Fibroblast of lung (primary cell): ENCODE data around the gene TOR2A. TPM values are rescaled to one million over a fixed set of nuclear protein-coding genes. Genes with fewer than 3 reads are reported as not detected.

Source experiments
- DNase-seq, 2 donors: peaks; one replicate each; pipeline versions ENCODE4 v3.0.0 to v3.0.0-alpha.2; 2010; ENCODE audit warnings: low read depth in 2 of 2
- H2AFZ ChIP-seq: 2 replicates; pipeline ENCODE4 v1.5.1; 2012; ENCODE audit warnings: low read length, control low read depth, inconsistent platforms
- H3K27ac ChIP-seq: 2 replicates; pipeline ENCODE4 v1.5.1; 2011; ENCODE audit warnings: low read length, control low read depth; ENCODE audit not compliant: insufficient read depth
- H3K27me3 ChIP-seq: 2 replicates; pipeline ENCODE4 v1.5.1; 2011; ENCODE audit warnings: mild to moderate bottlenecking, low read length; ENCODE audit not compliant: control insufficient read depth, insufficient read depth
- H3K36me3 ChIP-seq: 2 replicates; pipeline ENCODE4 v1.5.1; 2011; ENCODE audit warnings: low read length; ENCODE audit not compliant: control insufficient read depth, insufficient read depth
- H3K4me1 ChIP-seq: 2 replicates; pipeline ENCODE4 v1.5.1; 2011; ENCODE audit warnings: low read length; ENCODE audit not compliant: control insufficient read depth, insufficient read depth; ENCODE audit errors: extremely low read depth
- H3K4me2 ChIP-seq: 2 replicates; pipeline ENCODE4 v1.5.1; 2011; ENCODE audit warnings: low read length, control low read depth; ENCODE audit not compliant: insufficient read depth; ENCODE audit errors: extremely low read depth
- H3K4me3 ChIP-seq, 4 experiments: fragments of 200-600 bp in 1 of 4; sonication (generic) in 1 of 4; replicated peaks in 1 of 4; 2 replicates each; pipeline ENCODE4 v1.5.1; 2011 to 2016; ENCODE audit warnings: low read length in 4 of 4, low read depth in 3 of 4, mild to moderate bottlenecking in 3 of 4, control low read depth in 2 of 4, inconsistent platforms in 1 of 4, mixed read lengths in 1 of 4; ENCODE audit not compliant: insufficient read depth in 1 of 4; ENCODE audit errors: control extremely low read depth in 1 of 4
- H3K79me2 ChIP-seq: 2 replicates; pipeline ENCODE4 v1.5.1; 2012; ENCODE audit warnings: mild to moderate bottlenecking, low read length, inconsistent platforms; ENCODE audit not compliant: control insufficient read depth, insufficient read depth
- H3K9ac ChIP-seq: 2 replicates; pipeline ENCODE4 v1.5.1; 2011; ENCODE audit warnings: mild to moderate bottlenecking, low read length, control low read depth; ENCODE audit not compliant: insufficient read depth
- H3K9me3 ChIP-seq: 2 replicates; pipeline ENCODE4 v1.5.1; 2012; ENCODE audit warnings: low read depth, low read length; ENCODE audit not compliant: control insufficient read depth, insufficient read depth
- H4K20me1 ChIP-seq: 2 replicates; pipeline ENCODE4 v1.5.1; 2011; ENCODE audit warnings: low read length; ENCODE audit not compliant: control insufficient read depth, insufficient read depth; ENCODE audit errors: extremely low read depth
- CTCF ChIP-seq, 2 donors: IDR thresholded peaks in 1 of 2; conservative IDR thresholded peaks in 1 of 2; 1 replicate in 1 of 2; 2 replicates in 1 of 2; pipeline ENCODE4 v1.5.1; 2011 to 2012; ENCODE audit warnings: low read length in 2 of 2, control low read depth in 1 of 2, inconsistent platforms in 1 of 2, low read depth in 1 of 2, mild to moderate bottlenecking in 1 of 2
- EZH2 ChIP-seq: IDR thresholded peaks from 2 replicates; pipeline ENCODE4 v1.5.1; 2012; ENCODE audit warnings: low read length, control low read depth, mild to moderate bottlenecking; ENCODE audit errors: missing control alignments
- polyA plus RNA-seq, 2 donors: library from polyadenylated mRNA; depleted of rRNA in 1 of 2; stranded (reverse) in 1 of 2; unstranded in 1 of 2; fragments of >200 nt; gene quantifications; 2 replicates each; pipeline ENCODE4 v1.2.1, GENCODE V29; 2011 to 2012; ENCODE audit warnings: missing spikeins in 1 of 2
- total RNA-seq: library from RNA; depleted of rRNA; stranded (reverse); fragments of >200 nt; gene quantifications from 2 replicates; pipeline ENCODE4 v1.2.1, GENCODE V29; 2014

The TOR2A gene
- total and polyA plus RNA-seq, 2 donors (not counting 1 experiment from before 2014, with no cell fraction given) = 3.6 to 5.0 TPM

- Histone ChIP-seq H3K9me3 (no peaks in the 10 kb centered on the region), H2AFZ (no peak overlapping the region), H3K4me3 (no peak overlapping the region), H3K36me3 (no peaks in the 10 kb centered on the region), H3K4me2 (no peak overlapping the region), H3K27ac (no peak overlapping the region), H3K4me1 (no peaks in the 10 kb centered on the region), H3K9ac (no peak overlapping the region), H3K79me2 (no peaks in the 10 kb centered on the region), H3K27me3 (no peaks in the 10 kb centered on the region), H4K20me1 (no peaks in the 10 kb centered on the region)
- TF ChIP-seq CTCF (conservative IDR thresholded peaks at IDR 0.05 in 1 of 2, IDR thresholded peaks at IDR 0.05 in 1 of 2; ENCODE audit: low read depth in 1 of 2, low read length in 2 of 2) (no peak), EZH2 (no peak)
- DNase-seq = no peak
These were observed 36.7 kb downstream of the TOR2A start for GRCh38 chr9:127698386-127698785.

DNA sequence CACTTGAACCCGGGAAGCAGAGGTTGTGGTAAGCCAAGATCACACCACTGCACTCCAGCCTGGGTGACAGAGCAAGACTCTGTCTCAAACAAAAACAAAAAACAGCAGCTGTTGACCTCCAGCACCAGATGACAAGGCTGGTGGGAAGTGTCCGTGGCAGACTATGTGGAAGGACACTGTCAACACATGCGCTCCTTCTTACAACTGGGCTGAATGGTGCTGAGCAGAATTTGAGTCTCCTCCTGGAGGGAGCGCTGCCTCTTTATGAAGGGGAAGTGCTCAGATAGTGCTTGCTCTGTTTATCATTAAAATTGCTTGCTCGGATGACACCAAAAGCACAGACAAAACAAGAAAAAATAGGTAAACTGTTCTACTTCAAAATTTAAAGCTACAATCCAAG, 37.5 kb downstream of the TOR2A start:
- no peak overlapping the region for H2AFZ ChIP-seq
- H3K79me2 ChIP-seq = no peaks in the 10 kb centered on the region
- no peak overlapping the region for H3K4me3 ChIP-seq
- H3K36me3 ChIP-seq = peaks cover 2% of the 10 kb centered on the region
- no peaks in the 10 kb centered on the region for H4K20me1 ChIP-seq
- no peak for DNase-seq
- no peak overlapping the region for H3K4me2 ChIP-seq
- no peak overlapping the region for H3K9ac ChIP-seq
- H3K27ac ChIP-seq = no peak overlapping the region
- no peaks in the 10 kb centered on the region for H3K9me3 ChIP-seq
- no peaks in the 10 kb centered on the region for H3K4me1 ChIP-seq
- TF ChIP-seq EZH2 (no peak), CTCF (conservative IDR thresholded peaks at IDR 0.05 in 1 of 2, IDR thresholded peaks at IDR 0.05 in 1 of 2; ENCODE audit: low read depth in 1 of 2, low read length in 2 of 2) (no peak)
- H3K27me3 ChIP-seq = no peaks in the 10 kb centered on the region

DNA sequence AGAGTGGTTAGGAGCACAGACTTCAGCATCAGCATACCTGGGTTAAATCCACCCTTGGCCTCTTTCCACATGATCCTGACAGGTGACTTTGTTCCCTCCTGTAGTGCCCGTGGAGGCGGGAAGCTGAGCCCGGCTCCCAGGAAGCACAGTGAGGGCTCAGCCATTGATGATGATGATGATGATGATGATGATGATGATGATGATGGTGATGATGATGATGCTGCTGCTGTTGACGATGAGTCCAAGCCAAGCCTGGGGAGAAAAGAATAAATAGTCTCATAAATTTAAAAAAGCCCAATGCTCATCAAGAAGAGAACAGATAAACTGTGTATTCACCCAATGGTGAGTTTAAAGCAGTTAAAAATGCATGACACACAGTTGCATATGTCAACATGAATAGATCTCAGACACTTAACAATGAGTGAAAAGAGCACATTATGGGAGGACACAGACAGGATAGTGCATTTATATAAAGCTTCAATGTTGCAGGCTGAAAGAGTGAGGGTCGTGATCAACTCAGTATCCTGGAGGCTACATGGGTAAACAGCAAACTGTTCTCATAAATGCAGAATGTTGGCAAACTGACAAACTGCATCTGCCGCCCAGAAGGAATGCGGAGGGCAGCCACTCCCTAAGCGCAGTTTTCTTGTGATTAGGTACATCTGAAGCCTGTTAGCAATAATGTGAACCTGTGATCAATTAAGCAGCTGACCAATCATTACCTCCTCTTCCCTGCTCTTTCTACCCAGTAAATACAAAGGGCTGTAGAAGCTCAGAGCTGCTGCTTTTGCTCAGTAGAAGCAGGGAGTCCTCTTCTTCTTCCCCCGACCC, 40.0 kb downstream of the TOR2A start:
- Histone ChIP-seq H3K4me2 (no peak overlapping the region), H3K9me3 (no peaks in the 10 kb centered on the region), H3K27ac (no peak overlapping the region), H2AFZ (no peak overlapping the region), H3K27me3 (no peaks in the 10 kb centered on the region), H3K79me2 (no peaks in the 10 kb centered on the region), H3K4me1 (no peaks in the 10 kb centered on the region), H4K20me1 (no peaks in the 10 kb centered on the region), H3K9ac (no peak overlapping the region), H3K36me3 (peaks cover 4% of the 10 kb centered on the region), H3K4me3 (no peak overlapping the region)
- DNase-seq = peak in 1 of 2 donors; percentile 13
- TF ChIP-seq EZH2 = no peak
- no peak for TF ChIP-seq CTCF (conservative IDR thresholded peaks at IDR 0.05 in 1 of 2, IDR thresholded peaks at IDR 0.05 in 1 of 2; ENCODE audit: low read depth in 1 of 2, low read length in 2 of 2)
